ENCODE data around the gene PAPPA. TPM values are rescaled to one million over a fixed set of nuclear protein-coding genes. Genes with fewer than 3 reads are reported as not detected.

The PAPPA gene
- total and polyA plus RNA-seq, 9 donors = 0.61 to 5.5 (median 2.6) TPM

DNA sequence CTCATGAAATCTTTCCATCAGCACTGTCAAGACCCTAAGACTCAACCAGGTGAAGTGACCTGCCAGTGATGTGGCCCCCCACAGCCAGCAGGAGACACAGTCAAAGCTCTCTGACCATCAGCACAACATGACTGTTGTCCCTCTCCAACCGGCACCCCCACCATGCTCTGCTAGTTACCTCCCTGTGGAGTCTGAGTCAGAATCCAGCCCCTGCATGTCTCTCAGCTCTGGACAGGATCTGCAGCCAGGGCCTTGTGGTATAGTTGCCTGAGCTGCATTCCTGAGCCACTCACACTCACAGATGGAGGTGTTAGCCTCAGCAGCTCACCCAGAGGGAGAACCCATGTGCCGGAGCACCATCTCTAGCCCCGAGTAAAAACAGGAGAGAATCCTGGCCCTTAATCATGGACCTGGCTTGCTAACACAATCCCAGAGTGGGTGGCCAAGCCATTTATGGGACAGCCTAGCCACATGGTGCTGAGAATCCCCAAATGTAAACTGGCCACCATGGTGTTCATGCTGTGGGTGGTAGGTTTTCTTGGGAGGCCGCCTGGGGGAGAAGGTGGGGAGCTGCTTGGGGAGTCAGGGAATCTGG lies 237.8 kb downstream of the PAPPA start:
- Histone ChIP-seq H3K4me3 (no peak overlapping the region), H3K9me3 (no peaks in the 10 kb centered on the region), H3K27me3 (no peaks in the 10 kb centered on the region), H3K4me1 (ENCODE audit: insufficient read depth) (no peaks in the 10 kb centered on the region), H3K27ac (no peak overlapping the region), H3K36me3 (no peaks in the 10 kb centered on the region)
- intact Hi-C loops (cut with DNase I) = no loop called here
- TF ChIP-seq, protein P1, sequence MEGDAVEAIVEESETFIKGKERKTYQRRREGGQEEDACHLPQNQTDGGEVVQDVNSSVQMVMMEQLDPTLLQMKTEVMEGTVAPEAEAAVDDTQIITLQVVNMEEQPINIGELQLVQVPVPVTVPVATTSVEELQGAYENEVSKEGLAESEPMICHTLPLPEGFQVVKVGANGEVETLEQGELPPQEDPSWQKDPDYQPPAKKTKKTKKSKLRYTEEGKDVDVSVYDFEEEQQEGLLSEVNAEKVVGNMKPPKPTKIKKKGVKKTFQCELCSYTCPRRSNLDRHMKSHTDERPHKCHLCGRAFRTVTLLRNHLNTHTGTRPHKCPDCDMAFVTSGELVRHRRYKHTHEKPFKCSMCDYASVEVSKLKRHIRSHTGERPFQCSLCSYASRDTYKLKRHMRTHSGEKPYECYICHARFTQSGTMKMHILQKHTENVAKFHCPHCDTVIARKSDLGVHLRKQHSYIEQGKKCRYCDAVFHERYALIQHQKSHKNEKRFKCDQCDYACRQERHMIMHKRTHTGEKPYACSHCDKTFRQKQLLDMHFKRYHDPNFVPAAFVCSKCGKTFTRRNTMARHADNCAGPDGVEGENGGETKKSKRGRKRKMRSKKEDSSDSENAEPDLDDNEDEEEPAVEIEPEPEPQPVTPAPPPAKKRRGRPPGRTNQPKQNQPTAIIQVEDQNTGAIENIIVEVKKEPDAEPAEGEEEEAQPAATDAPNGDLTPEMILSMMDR (IDR thresholded peaks at IDR 0.05) = no peak
- TF ChIP-seq POLR2A (IDR thresholded peaks at IDR 0.05) (no peak), EP300 (IDR thresholded peaks at IDR 0.05) (no peak)
- no peak for DNase-seq
- WGBS, 3 donors = 88 to 94% (median 93%) methylated on average over 4 of the region's 4 CpGs

GRCh38 chr9:116393198-116393597 lies 239.6 kb downstream of the PAPPA start:
- no peak overlapping the region for H3K4me3 ChIP-seq
- TF ChIP-seq POLR2A (IDR thresholded peaks at IDR 0.05) (no peak), EP300 (IDR thresholded peaks at IDR 0.05) (no peak)
- TF ChIP-seq, protein P1 (IDR thresholded peaks at IDR 0.05) = no peak
- H3K36me3 ChIP-seq = no peaks in the 10 kb centered on the region
- no peaks in the 10 kb centered on the region for H3K27me3 ChIP-seq
- no peaks in the 10 kb centered on the region for H3K9me3 ChIP-seq
- intact Hi-C loops (cut with DNase I) = no loop called here
- WGBS, 3 donors = 94 to 97% (median 96%) methylated on average over 1 of the region's 1 CpG
- H3K27ac ChIP-seq = no peak overlapping the region
- no peaks in the 10 kb centered on the region for H3K4me1 ChIP-seq (ENCODE audit: insufficient read depth)
- no peak for DNase-seq

- intact Hi-C loops (cut with DNase I) = no loop called here
- DNase-seq = no peak
- Histone ChIP-seq H3K36me3 (no peaks in the 10 kb centered on the region), H3K27me3 (no peaks in the 10 kb centered on the region), H3K4me3 (no peak overlapping the region), H3K27ac (no peak overlapping the region), H3K9me3 (no peaks in the 10 kb centered on the region), H3K4me1 (ENCODE audit: insufficient read depth) (no peaks in the 10 kb centered on the region)
- no peak for TF ChIP-seq POLR2A (IDR thresholded peaks at IDR 0.05)
- TF ChIP-seq, protein P1 (IDR thresholded peaks at IDR 0.05) = no peak
- TF ChIP-seq EP300 (IDR thresholded peaks at IDR 0.05) = no peak
- WGBS, 3 donors = 92 to 96% (median 94%) methylated on average over 6 of the region's 6 CpGs
Measured at GRCh38 chr9:116394070-116394469, 240.5 kb downstream of the PAPPA start.

DNA sequence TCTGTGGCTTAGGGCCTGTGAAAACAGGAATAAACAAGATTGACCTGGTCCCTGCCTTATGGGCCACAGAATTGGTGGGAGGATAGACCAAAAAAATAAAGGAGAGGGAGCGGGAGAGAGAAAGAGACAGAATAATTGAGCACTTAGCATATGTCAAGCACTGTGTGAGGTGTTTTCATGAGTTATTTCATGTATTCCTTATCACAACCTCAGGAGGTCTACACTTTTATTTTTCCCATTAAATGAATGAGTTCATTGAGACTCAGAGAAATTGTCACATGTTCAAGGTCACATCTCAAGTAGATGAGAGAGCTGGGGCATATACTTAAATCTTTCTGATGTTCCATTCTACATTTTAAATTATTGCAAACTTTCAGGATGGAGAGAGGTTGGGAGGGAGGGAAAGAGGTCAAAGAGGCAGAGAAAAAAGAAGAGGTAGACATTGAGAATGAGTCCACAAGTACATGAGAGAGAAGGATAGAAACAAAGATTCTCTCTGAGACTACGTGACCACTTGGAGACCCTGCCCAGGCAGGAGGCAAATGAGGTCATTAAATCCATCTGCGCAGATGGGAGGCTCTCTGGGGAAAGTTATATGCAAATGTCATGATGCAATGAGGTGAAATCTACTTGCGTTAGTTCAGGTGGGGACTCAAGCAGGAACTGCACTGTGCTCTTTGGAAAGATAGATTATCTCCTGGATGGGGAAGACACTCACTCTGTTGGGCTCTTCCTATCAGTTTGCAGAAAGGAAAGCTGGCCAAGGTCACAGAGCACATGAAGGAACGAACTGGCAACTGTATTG lies 241.5 kb downstream of the PAPPA start:
- TF ChIP-seq, protein P1 (IDR thresholded peaks at IDR 0.05) = no peak
- TF ChIP-seq POLR2A (IDR thresholded peaks at IDR 0.05) (no peak), EP300 (IDR thresholded peaks at IDR 0.05) (no peak)
- 78 to 85% (median 83%) methylated on average over 5 of the region's 5 CpGs for WGBS, 3 donors

More for the DNA sequence above, 241.5 kb downstream of the PAPPA start:
- H3K9me3 ChIP-seq = no peaks in the 10 kb centered on the region
- intact Hi-C loops (cut with DNase I) = no loop called here
- H3K4me3 ChIP-seq = no peak overlapping the region
- H3K36me3 ChIP-seq = no peaks in the 10 kb centered on the region
- no peaks in the 10 kb centered on the region for H3K27me3 ChIP-seq
- H3K27ac ChIP-seq = no peak overlapping the region
- no peaks in the 10 kb centered on the region for H3K4me1 ChIP-seq (ENCODE audit: insufficient read depth)
- DNase-seq = no peak
